Inflammatory macrophage (primary cell): ENCODE data around the gene ZNF441.
"Not testable (repeated sequence)": the region's sequence is repeated elsewhere in the genome, so short reads cannot be mapped to it uniquely, and the experiment has no call there.

Experiments
- DNase-seq, 2 donors: peaks; one replicate each; pipeline ENCODE4 v3.0.0-alpha.2; 2020 to 2022
- total RNA-seq, 18 experiments: gene quantifications; one replicate each; lab custom pipeline; 2026; ENCODE audit warnings: mixed read lengths in 6 of 18, inconsistent platforms in 2 of 18; lab: John Stamatoyannopoulos, UW

Gene ZNF441
- total RNA-seq: 1.8 to 15.0 (median 8.2) reads per million in 18 experiments

GRCh38 chr19:11766597-11767591, at the start of gene ZNF441:
ZNF441 (plus strand) TSS chr19:11767000; CDS start chr19:11767194, 194 bp downstream.
- DNase-seq: peak; percentile 97 to 99

- DNase-seq: no peak
These were observed 45.1 kb upstream of the ZNF441 start for GRCh38 chr19:11721681-11722080.

- DNase-seq: no peak
These were observed 44.4 kb upstream of the ZNF441 start for GRCh38 chr19:11722414-11722813.

- DNase-seq: no peak
These were observed 37.2 kb upstream of the ZNF441 start for GRCh38 chr19:11729586-11729985.

GRCh38 chr19:11735375-11735774, 31.4 kb upstream of the ZNF441 start:
- no peak for DNase-seq

GRCh38 chr19:11736696-11737095, 30.1 kb upstream of the ZNF441 start:
- DNase-seq: peak; percentile 63 to 69

GRCh38 chr19:11737964-11738745, 28.6 kb upstream of the ZNF441 start:
- DNase-seq: peak; percentile 30 to 40

GRCh38 chr19:11738746-11739620, 27.8 kb upstream of the ZNF441 start, which contains the start of gene ZNF823:
ZNF823 (minus strand) TSS chr19:11738946; CDS start chr19:11738819, 127 bp downstream.
- peak; percentile 97 to 98 for DNase-seq

GRCh38 chr19:11745869-11746268, 20.9 kb upstream of the ZNF441 start:
- no peak for DNase-seq

- no peak for DNase-seq
These were observed 19.5 kb upstream of the ZNF441 start for GRCh38 chr19:11747277-11747676.

- DNase-seq: no peak
These were observed 17.0 kb upstream of the ZNF441 start for GRCh38 chr19:11749751-11750150.

GRCh38 chr19:11752244-11752736, 14.5 kb upstream of the ZNF441 start:
- DNase-seq: no peak

GRCh38 chr19:11754663-11755062, 12.1 kb upstream of the ZNF441 start:
- DNase-seq: no peak

GRCh38 chr19:11756965-11757364, 9.8 kb upstream of the ZNF441 start:
- no peak for DNase-seq

- no peak for DNase-seq
These were observed 7.0 kb upstream of the ZNF441 start for GRCh38 chr19:11759805-11760204.

- DNase-seq: no peak
These were observed 3.7 kb upstream of the ZNF441 start for GRCh38 chr19:11763117-11763516.

- no peak for DNase-seq
These were observed 3.2 kb upstream of the ZNF441 start for GRCh38 chr19:11763611-11764010.

GRCh38 chr19:11767633-11768133, 883 bp downstream of the ZNF441 start:
- DNase-seq: peak; percentile 10 to 19

GRCh38 chr19:11769995-11770394, 3.2 kb downstream of the ZNF441 start:
- DNase-seq: no peak

GRCh38 chr19:11771520-11771919, 4.7 kb downstream of the ZNF441 start:
- DNase-seq: not testable (repeated sequence)

- DNase-seq: not testable (repeated sequence)
These were observed 9.9 kb downstream of the ZNF441 start for GRCh38 chr19:11776669-11777068.
